GM18867 (cell line): Measurements from ENCODE around the gene PURA.
"Not testable (repeated sequence)": the region's sequence is repeated elsewhere in the genome, so short reads cannot be mapped to it uniquely, and the experiment has no call there.

Experiments used
- ATAC-seq: cut with Tn5 transposase; IDR thresholded peaks from one replicate; pipeline ENCODE4 v1.9.1; 2021; ENCODE audit warnings: mild to moderate bottlenecking, moderate library complexity; ENCODE audit not compliant: unreplicated experiment

The PURA gene

GRCh38 chr5:140134277-140134935 is 20.5 kb downstream of the PURA start:
- no peak for ATAC-seq

DNA sequence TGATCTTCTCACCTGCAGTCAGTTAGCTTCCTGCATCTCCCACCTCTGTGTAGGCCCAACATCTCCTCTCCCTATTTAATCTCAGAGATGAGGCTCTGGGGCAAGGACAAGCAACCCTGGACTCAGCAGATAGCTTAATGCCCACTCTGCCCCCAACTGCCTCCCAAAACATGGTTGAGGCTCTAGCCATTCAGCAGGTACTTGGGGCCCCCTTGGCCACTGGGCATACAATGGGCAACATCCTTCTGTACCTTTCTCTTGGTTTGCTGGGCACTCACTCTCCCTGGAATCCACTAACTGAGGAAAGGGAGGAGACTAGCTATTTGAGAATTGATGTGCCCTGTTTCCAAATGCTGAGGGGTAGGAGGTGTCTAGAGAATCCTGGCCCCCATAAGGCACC is 21.2 kb downstream of the PURA start:
- no peak for ATAC-seq

GRCh38 chr5:140136624-140137023 is 22.7 kb downstream of the PURA start:
- no peak for ATAC-seq

DNA sequence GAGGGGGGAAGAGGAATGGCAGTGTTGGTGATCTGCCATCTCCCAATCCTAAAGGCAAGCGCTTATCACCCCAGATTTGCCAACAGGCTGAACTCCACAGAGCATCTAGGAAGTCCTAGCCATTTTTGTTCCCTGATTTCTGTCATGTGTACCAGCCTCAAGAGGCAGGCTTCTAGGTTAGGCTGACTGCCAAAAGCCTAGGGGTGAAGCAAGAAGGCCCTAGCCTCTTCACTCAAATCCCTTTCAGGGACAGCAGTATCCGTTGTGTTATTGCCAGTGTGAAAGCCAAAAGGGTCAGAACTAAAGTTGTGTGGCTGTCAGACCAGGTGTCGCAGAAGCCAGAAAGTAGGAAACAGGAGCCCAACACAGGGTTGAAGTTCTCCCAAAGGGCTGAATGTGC is 26.5 kb downstream of the PURA start:
- ATAC-seq: no peak

DNA sequence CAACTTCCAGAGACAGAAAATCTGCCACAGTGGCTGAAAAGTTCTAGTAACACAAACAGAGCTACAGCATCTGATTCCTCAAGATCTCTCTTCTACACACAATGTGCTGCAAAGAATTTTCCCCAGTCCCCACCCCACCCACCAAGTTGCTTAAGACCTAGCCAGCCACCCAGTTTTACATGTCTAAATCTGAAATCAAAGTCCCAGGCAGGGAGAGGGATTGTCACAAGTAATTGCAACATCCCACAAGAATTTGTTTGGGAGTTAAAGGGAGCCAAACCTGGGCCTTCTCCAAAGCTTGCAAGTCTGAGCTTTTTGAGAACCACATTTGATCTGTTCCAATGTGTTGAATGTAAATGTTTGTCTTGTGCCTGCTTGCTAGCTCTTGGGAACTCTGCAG is 27.3 kb downstream of the PURA start:
- ATAC-seq: no peak

GRCh38 chr5:140142246-140142645 is 28.3 kb downstream of the PURA start:
- ATAC-seq: no peak

DNA sequence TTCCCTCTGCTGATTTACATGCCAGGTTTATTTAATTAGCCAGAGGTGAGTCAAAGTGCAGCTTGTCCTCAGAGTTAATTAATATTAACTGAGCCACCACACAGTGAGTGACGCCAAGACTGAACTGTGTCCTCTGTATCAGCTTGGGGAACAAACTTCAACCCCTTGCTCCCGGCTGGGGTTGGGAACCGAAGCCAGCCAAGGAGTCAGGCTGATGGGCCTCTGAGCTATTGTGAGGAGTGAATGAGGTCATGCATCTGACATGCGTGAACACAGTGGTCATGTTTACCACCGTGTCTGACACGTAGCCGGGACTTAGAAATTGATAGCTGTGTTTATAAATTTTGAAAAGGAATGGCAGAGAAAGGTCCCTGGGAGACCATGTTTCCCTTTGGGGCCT is 28.9 kb downstream of the PURA start:
- no peak for ATAC-seq

DNA sequence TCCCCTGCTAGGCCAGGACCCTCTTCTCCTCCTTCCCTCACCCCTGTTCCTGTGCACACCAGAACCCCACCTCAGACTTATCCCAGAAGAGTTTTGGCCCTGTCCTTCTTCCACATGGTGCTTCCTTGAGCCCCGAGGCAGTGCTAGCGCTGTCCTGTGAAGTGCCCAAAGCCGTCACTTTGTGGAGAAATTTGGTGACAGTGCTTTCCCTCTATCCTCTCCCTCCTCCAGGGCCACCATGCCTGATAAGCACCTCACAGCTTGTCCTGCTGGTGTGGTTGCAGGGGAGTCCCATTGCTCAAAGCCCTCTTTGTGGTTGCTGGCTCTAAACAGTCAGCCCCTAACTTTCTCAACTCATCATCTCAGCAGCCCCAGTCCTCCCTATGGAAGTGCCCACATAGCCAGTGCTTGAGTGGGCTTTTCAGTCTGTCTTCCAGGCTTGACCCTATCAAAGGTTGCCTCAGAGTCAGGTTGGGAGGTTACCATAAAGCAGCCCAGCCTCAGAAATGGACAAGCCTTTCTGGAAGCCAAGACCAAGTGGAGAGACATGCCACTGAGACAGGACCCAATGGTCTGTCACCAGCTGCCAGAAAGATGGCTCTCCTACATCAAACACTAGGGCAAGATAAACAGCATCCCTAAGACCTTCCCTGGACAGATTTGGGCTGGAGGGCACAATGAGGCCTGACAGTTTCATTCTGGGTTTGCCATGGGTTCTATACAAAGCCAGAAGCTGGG is 29.8 kb downstream of the PURA start:
- no peak for ATAC-seq

GRCh38 chr5:140145256-140145655 is 31.3 kb downstream of the PURA start:
- no peak for ATAC-seq

DNA sequence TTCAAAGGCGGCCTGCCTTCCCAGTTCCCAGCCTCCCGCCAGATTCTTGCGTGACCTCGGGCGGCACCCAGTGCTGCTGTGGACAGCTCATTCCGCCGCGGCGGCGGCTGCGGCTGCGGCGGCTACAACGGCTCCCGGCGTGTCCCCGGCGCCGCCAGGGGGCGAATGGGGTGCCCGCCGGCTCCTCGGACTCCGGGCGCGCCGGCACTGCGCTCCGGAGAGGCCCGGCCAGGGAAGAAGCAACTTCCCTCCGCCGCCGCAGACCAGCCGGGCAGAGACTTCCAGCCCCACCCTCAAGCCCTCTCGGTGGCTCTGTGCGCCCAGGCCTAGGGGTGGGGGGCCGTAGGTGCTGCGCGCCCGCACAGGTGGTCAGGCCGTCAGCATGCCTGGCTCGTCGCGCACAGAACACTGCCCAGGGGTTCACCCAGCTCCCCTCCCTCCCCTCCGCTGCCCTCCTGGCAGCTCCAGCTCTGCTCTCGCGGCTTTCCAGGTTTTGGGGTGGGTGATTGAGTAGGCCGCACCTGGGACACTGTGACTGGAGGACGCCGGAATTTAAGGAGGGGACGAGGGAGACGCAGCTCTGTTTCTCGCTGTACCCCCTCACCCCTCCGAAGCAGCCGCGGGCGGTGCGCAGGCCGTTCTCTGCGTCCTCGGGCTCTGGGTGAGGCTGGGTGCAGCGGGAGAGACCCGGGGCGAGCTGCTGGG is 32.1 kb downstream of the PURA start:
- peak; percentile 54 for ATAC-seq

DNA sequence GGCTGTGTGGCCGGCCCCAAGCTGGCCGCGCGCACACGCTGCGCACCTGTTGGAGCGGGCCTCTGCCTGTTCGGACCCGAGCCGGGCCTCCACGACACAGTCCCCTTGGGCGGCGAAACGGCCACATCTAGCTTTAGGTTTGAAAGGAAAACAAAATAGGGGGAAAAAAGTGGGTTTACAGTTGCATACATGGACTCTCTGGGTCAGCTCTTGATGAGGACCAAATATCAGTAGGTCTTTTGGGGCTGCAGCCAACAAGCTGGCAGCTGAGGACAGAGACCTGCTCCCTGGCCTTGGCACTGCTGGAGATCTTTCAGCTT is 32.6 kb downstream of the PURA start:
- ATAC-seq: no peak

GRCh38 chr5:140147460-140147859 is 33.6 kb downstream of the PURA start:
- ATAC-seq: no peak

DNA sequence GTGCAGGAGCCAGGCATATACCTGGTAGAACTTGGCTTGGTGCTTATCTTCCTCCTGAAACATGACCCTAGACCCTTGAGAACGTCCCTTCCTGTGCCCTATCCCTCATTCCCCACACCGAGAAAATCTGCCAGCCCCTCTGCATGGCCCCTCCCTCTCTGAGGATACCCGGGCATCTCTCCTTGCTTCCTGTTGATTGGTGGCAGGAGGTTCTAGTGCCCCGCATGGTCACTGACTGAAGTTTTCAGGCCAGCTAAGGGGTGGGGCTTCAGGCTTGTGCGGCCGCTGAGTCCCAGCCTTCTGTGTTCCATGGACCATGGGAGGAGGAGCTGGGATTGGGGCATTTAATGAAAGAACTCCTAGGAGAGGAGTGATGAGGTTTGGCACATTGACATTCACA is 34.6 kb downstream of the PURA start:
- ATAC-seq: no peak

DNA sequence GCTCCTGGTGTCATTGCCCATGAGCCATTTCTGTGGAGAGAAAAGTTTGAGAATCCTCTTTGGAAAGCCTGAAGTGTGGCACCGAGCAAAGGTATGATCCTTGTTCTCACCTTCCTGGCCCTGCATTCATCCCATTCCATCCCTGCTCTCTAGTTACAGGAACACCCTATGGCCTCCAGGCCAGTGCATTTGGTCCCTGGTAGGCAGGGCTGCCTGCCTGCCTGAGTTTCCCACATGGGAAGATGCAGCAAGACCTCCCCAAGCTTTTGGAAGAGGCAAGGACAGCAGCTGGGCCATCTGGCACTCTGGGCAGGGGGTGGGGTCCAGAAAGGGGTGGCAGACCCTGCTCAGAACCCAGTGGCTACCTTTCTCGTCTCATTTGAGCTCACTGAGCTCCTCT is 36.3 kb downstream of the PURA start:
- ATAC-seq: no peak

- no peak for ATAC-seq
These were observed 37.5 kb downstream of the PURA start for GRCh38 chr5:140151144-140152021.

- ATAC-seq: no peak
These were observed 38.4 kb downstream of the PURA start for GRCh38 chr5:140152022-140152999.

GRCh38 chr5:140153255-140153654 is 39.3 kb downstream of the PURA start:
- ATAC-seq: no peak

DNA sequence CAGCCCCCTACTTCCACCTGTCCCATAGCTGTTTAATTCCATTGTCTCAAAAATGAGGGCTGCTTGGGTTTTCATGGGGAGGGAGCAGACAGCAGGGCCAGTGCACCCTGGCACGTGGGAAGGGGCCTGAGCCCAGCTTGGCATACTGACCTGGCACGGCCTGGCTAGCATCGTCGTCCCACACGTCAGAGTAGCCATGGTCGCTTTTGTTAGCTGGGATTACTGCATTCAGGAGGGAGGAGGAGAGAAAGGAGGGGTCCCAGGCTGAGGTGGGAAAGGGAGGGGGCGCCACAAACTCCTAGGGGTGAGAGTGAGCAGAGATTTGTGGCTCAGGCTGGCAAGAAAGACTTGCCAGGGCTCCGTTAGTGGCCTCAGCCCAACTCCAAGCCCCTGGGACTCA is 40.0 kb downstream of the PURA start:
- no peak for ATAC-seq

DNA sequence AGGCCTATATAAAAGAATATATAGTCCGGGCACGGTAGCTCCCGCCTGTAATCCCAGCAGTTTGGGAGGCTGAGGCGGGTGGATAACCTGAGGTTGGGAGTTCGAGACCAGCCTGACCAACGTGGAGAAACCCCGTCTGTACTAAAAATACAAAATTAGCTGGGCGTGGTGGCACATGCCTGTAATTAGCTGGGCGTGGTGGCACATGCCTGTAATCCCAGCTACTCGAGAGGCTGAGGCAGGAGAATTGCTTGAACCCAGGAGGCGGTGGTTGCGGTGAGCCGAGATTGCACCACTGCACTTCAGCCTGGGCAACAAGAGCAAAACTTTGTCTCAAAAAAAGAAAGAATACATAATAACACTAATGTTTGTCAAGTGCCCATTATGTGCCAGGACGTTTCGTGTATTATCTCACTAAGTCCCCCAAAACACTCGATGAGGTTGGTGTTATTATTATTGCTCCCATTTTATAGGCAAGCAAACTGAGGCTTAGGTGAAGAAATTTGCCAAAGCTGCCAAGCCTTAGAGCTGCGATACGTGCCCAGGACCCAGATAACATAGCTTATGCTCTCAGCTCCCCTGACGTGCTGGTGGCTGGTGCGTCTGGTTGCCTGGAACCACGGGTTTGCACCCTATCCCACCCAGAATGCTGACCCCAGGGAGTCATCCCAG is 40.9 kb downstream of the PURA start:
- ATAC-seq: not testable (repeated sequence)
